SK-N-MC (cell line): ENCODE results near the gene SPATC1L.

Experiments used
- EZH2 ChIP-seq: fragments of 200-600 bp; sonication (generic); IDR thresholded peaks from one replicate; pipeline ENCODE4 v1.6.1; 2017; ENCODE audit warnings: antibody characterized with exemption
- POLR2AphosphoS5 ChIP-seq: IDR thresholded peaks from 2 replicates; pipeline ENCODE4 v1.6.1; 2012; ENCODE audit warnings: mild to moderate bottlenecking, low read depth, low read length, borderline replicate concordance

DNA sequence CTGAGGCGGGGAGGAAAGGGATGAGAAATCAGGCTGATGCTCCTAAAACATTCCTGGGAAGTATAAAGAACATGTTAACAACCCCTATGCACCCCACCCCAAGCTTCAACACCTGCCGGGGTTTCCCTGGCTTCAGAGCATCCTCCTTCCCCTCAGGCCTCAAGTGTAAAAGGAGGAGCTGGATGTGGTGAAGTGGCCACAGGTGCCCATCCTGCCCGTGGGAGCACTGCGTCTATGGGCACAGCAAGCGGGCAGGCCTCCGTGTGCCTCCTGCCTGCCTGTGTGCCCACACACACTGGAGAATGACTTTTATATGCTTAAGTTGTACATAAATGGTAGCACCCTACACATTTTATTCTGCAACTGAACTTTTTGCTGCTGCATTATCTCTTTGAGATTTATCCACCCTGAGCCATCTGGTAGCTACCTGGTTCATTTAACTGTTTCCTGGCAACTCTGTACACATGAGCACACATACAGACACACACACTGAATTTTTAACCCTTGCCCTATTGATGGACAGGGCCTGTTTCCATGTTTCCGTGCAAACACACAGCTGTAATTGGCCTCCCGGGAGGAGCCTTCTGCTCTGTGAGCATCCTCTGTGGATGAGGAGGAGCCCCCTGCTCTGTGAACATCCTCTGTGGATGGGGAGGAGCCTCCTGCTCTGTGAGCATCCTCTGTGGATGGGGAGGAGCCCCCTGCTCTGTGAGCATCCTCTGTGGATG is 15.4 kb downstream of the SPATC1L start:
- TF ChIP-seq POLR2AphosphoS5 (no peak), EZH2 (no peak)
